Testis (tissue), 3 donors: ENCODE data around the gene PCSK6. TPM values are rescaled to one million over a fixed set of nuclear protein-coding genes. Genes with fewer than 3 reads are reported as not detected.

ENCODE experiments used
- DNase-seq: peaks from one replicate; pipeline ENCODE4 v3.0.0-alpha.2; 2019
- H3K27ac ChIP-seq, 2 donors: fragments of 200-600 bp; sonication (generic); one replicate each; pipeline ENCODE4 v1.5.1; 2019
- H3K27me3 ChIP-seq: fragments of 200-600 bp; sonication (generic); one replicate; pipeline ENCODE4 v1.5.1; 2019
- H3K36me3 ChIP-seq: fragments of 200-600 bp; sonication (generic); one replicate; pipeline ENCODE4 v1.5.1; 2017; ENCODE audit warnings: low read depth; ENCODE audit errors: missing control alignments
- H3K4me1 ChIP-seq: fragments of 200-600 bp; sonication (generic); one replicate; pipeline ENCODE4 v1.5.1; 2019
- H3K4me3 ChIP-seq, 2 donors: fragments of 200-600 bp; sonication (generic); one replicate each; pipeline ENCODE4 v1.5.1; 2017 to 2019
- H3K9me3 ChIP-seq: fragments of 200-600 bp; sonication (generic); one replicate; pipeline ENCODE4 v1.5.1; 2017
- CTCF ChIP-seq, 3 experiments: fragments of 450-650 bp in 2 of 3; fragments of 200-600 bp in 1 of 3; sonication (generic) in 1 of 3; IDR thresholded peaks; one replicate each; pipeline ENCODE4 v1.5.1; 2016 to 2019; ENCODE audit warnings: antibody characterized with exemption in 3 of 3, mild to moderate bottlenecking in 2 of 3, moderate library complexity in 1 of 3
- POLR2A ChIP-seq: fragments of 450-650 bp; IDR thresholded peaks from one replicate; pipeline ENCODE4 v1.6.1; 2017; ENCODE audit warnings: antibody characterized with exemption, mild to moderate bottlenecking, moderate library complexity
- WGBS, 2 donors: methylation state at CpG; one replicate each; pipeline ENCODE4 v1.1.5; 2018; 5-methylcytosine and 5-hydroxymethylcytosine counted together
- intact Hi-C: fragments of 100-400 bp; cut with DNase I; formaldehyde crosslinking; loops from one replicate; pipeline ENCODE4 v1.15.1; 2023; ENCODE audit warnings: low total_unique reads
- polyA plus RNA-seq: library from polyadenylated mRNA; stranded (reverse); fragments of 350-450 nt; fragmentation: Illumina TruSeq; extraction: RNeasy Lipid Tissue Mini Kit (QIAGEN cat#74804); gene quantifications from one replicate; pipeline ENCODE4 v1.2.3, GENCODE V29; 2014; ENCODE audit warnings: low read depth, low replicate concordance; ENCODE audit not compliant: insufficient read depth
- total RNA-seq, 2 donors: library from RNA; depleted of rRNA; stranded (reverse); fragments of >200 nt; gene quantifications; one replicate each; pipeline ENCODE4 v1.2.3, GENCODE V29; 2016

PCSK6 gene
- total and polyA plus RNA-seq, 3 donors from 2014 or later = 43.9 to 156 (median 95.4) TPM

GRCh38 chr15:101390060-101390459 is 99.4 kb downstream of the PCSK6 start:
- intact Hi-C loops = no loop called here
- TF ChIP-seq CTCF (IDR thresholded peaks at IDR 0.05) (no peak), POLR2A (no peak)
- WGBS, 2 donors = 94% methylated on average over 7 to 9 of the region's 9 CpGs

GRCh38 chr15:101389362-101389761 is 100.1 kb downstream of the PCSK6 start:
- 93 to 98% methylated on average over 9 of the region's 9 CpGs for WGBS, 2 donors
- intact Hi-C loops = no loop called here

More at GRCh38 chr15:101390060-101390459, 99.4 kb downstream of the PCSK6 start:
- Histone ChIP-seq H3K9me3 (no peaks in the 10 kb centered on the region), H3K27me3 (no peaks in the 10 kb centered on the region), H3K4me3 (no peak overlapping the region), H3K27ac (no peak overlapping the region), H3K4me1 (no peaks in the 10 kb centered on the region), H3K36me3 (no peaks in the 10 kb centered on the region)
- no peak for DNase-seq

GRCh38 chr15:101388046-101388445 is 101.5 kb downstream of the PCSK6 start:
- H3K4me1 ChIP-seq = no peaks in the 10 kb centered on the region
- H3K36me3 ChIP-seq = no peaks in the 10 kb centered on the region
- H3K4me3 ChIP-seq = no peak overlapping the region
- H3K27ac ChIP-seq = no peak overlapping the region
- TF ChIP-seq CTCF (IDR thresholded peaks at IDR 0.05) (no peak), POLR2A (no peak)
- intact Hi-C loops = no loop called here
- 80 to 96% methylated on average over 6 of the region's 6 CpGs for WGBS, 2 donors
- no peaks in the 10 kb centered on the region for H3K27me3 ChIP-seq
- DNase-seq = no peak
- H3K9me3 ChIP-seq = no peaks in the 10 kb centered on the region

More at GRCh38 chr15:101389362-101389761, 100.1 kb downstream of the PCSK6 start:
- Histone ChIP-seq H3K9me3 (no peaks in the 10 kb centered on the region), H3K4me3 (no peak overlapping the region), H3K4me1 (no peaks in the 10 kb centered on the region), H3K27me3 (no peaks in the 10 kb centered on the region), H3K27ac (no peak overlapping the region), H3K36me3 (no peaks in the 10 kb centered on the region)
- no peak for TF ChIP-seq CTCF (IDR thresholded peaks at IDR 0.05)
- TF ChIP-seq POLR2A = no peak
- no peak for DNase-seq

GRCh38 chr15:101387574-101387973 is 101.9 kb downstream of the PCSK6 start:
- TF ChIP-seq CTCF (IDR thresholded peaks at IDR 0.05) (no peak), POLR2A (no peak)
- 84 to 98% methylated on average over 9 of the region's 9 CpGs for WGBS, 2 donors
- intact Hi-C loops = no loop called here
- DNase-seq = no peak
- Histone ChIP-seq H3K27me3 (no peaks in the 10 kb centered on the region), H3K4me3 (no peak overlapping the region), H3K27ac (no peak overlapping the region), H3K36me3 (no peaks in the 10 kb centered on the region), H3K9me3 (no peaks in the 10 kb centered on the region), H3K4me1 (no peaks in the 10 kb centered on the region)

- Histone ChIP-seq H3K36me3 (no peaks in the 10 kb centered on the region), H3K27me3 (no peaks in the 10 kb centered on the region), H3K27ac (no peak overlapping the region), H3K4me1 (no peaks in the 10 kb centered on the region), H3K9me3 (no peaks in the 10 kb centered on the region), H3K4me3 (no peak overlapping the region)
- intact Hi-C loops = no loop called here
- DNase-seq = no peak
- TF ChIP-seq CTCF (IDR thresholded peaks at IDR 0.05) (no peak), POLR2A (no peak)
- WGBS, 2 donors = 87 to 93% methylated on average over 10 of the region's 10 CpGs
Observed at GRCh38 chr15:101386967-101387366, 102.5 kb downstream of the PCSK6 start.
